Naive thymus-derived CD4-positive, alpha-beta T cell (primary cell): ENCODE measurements around the gene FGF2. TPM values are rescaled to one million over a fixed set of nuclear protein-coding genes. Genes with fewer than 3 reads are reported as not detected.

Experiments
- ATAC-seq: fragments of 150-1000 bp; cut with Tn5 transposase; 2 replicates; pipeline ENCODE4 v1.10.0; 2021; ENCODE audit warnings: mild to moderate bottlenecking, moderate library complexity
- CTCF ChIA-PET: fragments of 350-600 bp; sonication (Branson Sonifier 250); formaldehyde crosslinking; loops from one replicate; lab custom pipeline; 2021; ENCODE audit warnings: antibody characterized with exemption; lab: Charles Lee
- POLR2A ChIA-PET: fragments of 350-600 bp; sonication (Branson Sonifier 250); formaldehyde crosslinking; loops from one replicate; lab custom pipeline; 2021; ENCODE audit warnings: antibody characterized with exemption, inconsistent platforms; lab: Charles Lee
- DNase-seq, 9 donors: peaks; one replicate each; pipeline versions ENCODE4 v3.0.0 to v3.0.0-alpha.2; 2020 to 2022; ENCODE audit warnings: mixed read lengths in 1 of 9
- H3K27ac ChIP-seq: one replicate; pipeline ENCODE4 v1.7.0; 2013; ENCODE audit warnings: mild to moderate bottlenecking, low read depth, low read length, moderate library complexity
- H3K27me3 ChIP-seq, 2 donors: one replicate each; pipeline ENCODE4 v1.7.0; 2013; ENCODE audit warnings: low read length in 2 of 2, mild to moderate bottlenecking in 2 of 2, moderate library complexity in 2 of 2; ENCODE audit not compliant: control insufficient read depth in 2 of 2, insufficient read depth in 2 of 2
- H3K36me3 ChIP-seq, 3 experiments: 1 replicate in 2 of 3; 2 replicates in 1 of 3; pipeline ENCODE4 v1.7.0; 2013; ENCODE audit warnings: low read length in 3 of 3, mild to moderate bottlenecking in 3 of 3, moderate library complexity in 1 of 3; ENCODE audit not compliant: insufficient read depth in 3 of 3, control insufficient read depth in 2 of 3
- H3K4me1 ChIP-seq, 2 donors: one replicate each; pipeline ENCODE4 v1.7.0; 2013; ENCODE audit warnings: low read length in 2 of 2, mild to moderate bottlenecking in 2 of 2, moderate library complexity in 1 of 2; ENCODE audit not compliant: control insufficient read depth in 2 of 2, insufficient read depth in 2 of 2
- H3K4me3 ChIP-seq: 2 replicates; pipeline ENCODE4 v1.7.0; 2013; ENCODE audit warnings: mild to moderate bottlenecking, low read length
- H3K9me3 ChIP-seq, 3 experiments: 1 replicate in 2 of 3; 2 replicates in 1 of 3; pipeline ENCODE4 v1.7.0; 2013; ENCODE audit warnings: low read length in 3 of 3; ENCODE audit not compliant: control insufficient read depth in 2 of 3
- H3K27ac Mint-ChIP-seq, 9 donors: one replicate each; pipeline ENCODE4 v1.8.0; 2020 to 2022; ENCODE audit warnings: mixed read lengths in 9 of 9, mild to moderate bottlenecking in 8 of 9, moderate library complexity in 5 of 9, inconsistent platforms in 2 of 9
- H3K27me3 Mint-ChIP-seq, 5 donors: one replicate each; pipeline ENCODE4 v1.8.0; 2021 to 2022; ENCODE audit warnings: mixed read lengths in 5 of 5, mild to moderate bottlenecking in 1 of 5
- H3K36me3 Mint-ChIP-seq, 5 donors: one replicate each; pipeline ENCODE4 v1.8.0; 2020 to 2022; ENCODE audit warnings: mixed read lengths in 5 of 5, mild to moderate bottlenecking in 3 of 5, inconsistent platforms in 1 of 5
- H3K4me1 Mint-ChIP-seq, 7 donors: one replicate each; pipeline ENCODE4 v1.8.0; 2020 to 2022; ENCODE audit warnings: mixed read lengths in 7 of 7, mild to moderate bottlenecking in 3 of 7, inconsistent platforms in 1 of 7
- H3K4me3 Mint-ChIP-seq, 10 donors: one replicate each; pipeline ENCODE4 v1.8.0; 2020 to 2022; ENCODE audit warnings: mild to moderate bottlenecking in 10 of 10, mixed read lengths in 10 of 10, moderate library complexity in 6 of 10, inconsistent platforms in 2 of 10
- H3K9me3 Mint-ChIP-seq, 11 donors: one replicate each; pipeline ENCODE4 v1.8.0; 2020 to 2022; ENCODE audit warnings: mixed read lengths in 11 of 11, mild to moderate bottlenecking in 4 of 11, inconsistent platforms in 1 of 11, moderate library complexity in 1 of 11
- intact Hi-C, 2 donors: fragments of 100-400 bp; cut with micrococcal nuclease; formaldehyde crosslinking; loops; one replicate each; pipeline ENCODE4 v1.15.1; 2023
- polyA plus RNA-seq, 2 donors: library from polyadenylated mRNA; unstranded; fragments of 300-500 nt; fragmentation: Illumina TruSeq; gene quantifications; one replicate each; pipeline ENCODE4 v1.2.3, GENCODE V29; 2021
- total RNA-seq, 6 experiments: library from RNA in 5 of 6; stranded (reverse) in 5 of 6; gene quantifications; 1 replicate in 5 of 6; 2 replicates in 1 of 6; pipeline ENCODE4 v1.2.3 and lab custom pipeline; 2021 to 2026

FGF2 gene
- total and polyA plus RNA-seq, 7 experiments from 2014 or later: 0.51 TPM; not detected in 6

DNA sequence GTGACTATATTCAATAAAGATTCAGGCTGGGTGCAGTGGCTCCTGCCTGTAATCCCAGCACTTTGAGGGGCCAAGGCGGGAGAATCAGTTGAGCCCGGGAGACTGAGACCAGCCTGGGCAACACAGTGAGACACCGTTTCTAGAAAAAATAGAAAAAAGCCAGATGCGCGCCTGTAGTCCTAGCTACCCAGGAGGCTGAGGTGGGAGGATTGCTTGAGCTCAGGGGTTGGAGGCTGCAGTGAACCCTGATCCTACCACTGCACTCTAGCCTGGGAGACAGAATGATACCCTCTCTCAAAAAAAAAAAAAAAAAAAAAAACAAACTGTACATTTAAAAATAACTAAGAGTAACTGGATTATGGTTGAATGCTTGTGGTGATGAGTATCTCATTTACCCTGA, 94.7 kb downstream of the FGF2 start:
- intact Hi-C loops: loop anchor here (5.0 to 10.0 kb wide), 6 partner anchors 94 to 1791 kb away; partner anchors contain the start of genes ANKRD50 (in 1 of the 2), FGF2 (in 1 of the 2) and IL2 (in 1 of the 2)
- Histone ChIP-seq H3K9me3 (no peaks in the 10 kb centered on the region), H3K4me1 (peaks cover 11 to 12% of the 10 kb centered on the region in 2 donors), H3K36me3 (peaks cover 0 to 8% (median 0%) of the 10 kb centered on the region in 3 experiments), H3K4me3 (no peak overlapping the region), H3K27me3 (no peaks in the 10 kb centered on the region), H3K27ac (no peak overlapping the region)
- DNase-seq (no peak), ATAC-seq (no peak)
- peaks cover 0 to 2% (median 0%) of the 10 kb centered on the region in 11 donors for H3K9me3 Mint-ChIP-seq
- no peaks in the 10 kb centered on the region for H3K27me3 Mint-ChIP-seq
- H3K36me3 Mint-ChIP-seq: peaks cover 0 to 6% (median 0%) of the 10 kb centered on the region in 5 donors
- peak overlapping the region in 7 of 10 donors; percentile 40 to 100 (median 66) for H3K4me3 Mint-ChIP-seq
- ChIA-PET CTCF (interaction anchor here (1.0 to 1.7 kb wide), 2 partner anchors 9 to 163 kb away, joined by 3 to 5 read pairs; no protein-coding TSS in a partner anchor), POLR2A (no interaction called here)
- peaks cover 0 to 23% (median 0%) of the 10 kb centered on the region in 7 donors for H3K4me1 Mint-ChIP-seq
- H3K27ac Mint-ChIP-seq: peak overlapping the region in 1 of 9 donors; percentile 20

DNA sequence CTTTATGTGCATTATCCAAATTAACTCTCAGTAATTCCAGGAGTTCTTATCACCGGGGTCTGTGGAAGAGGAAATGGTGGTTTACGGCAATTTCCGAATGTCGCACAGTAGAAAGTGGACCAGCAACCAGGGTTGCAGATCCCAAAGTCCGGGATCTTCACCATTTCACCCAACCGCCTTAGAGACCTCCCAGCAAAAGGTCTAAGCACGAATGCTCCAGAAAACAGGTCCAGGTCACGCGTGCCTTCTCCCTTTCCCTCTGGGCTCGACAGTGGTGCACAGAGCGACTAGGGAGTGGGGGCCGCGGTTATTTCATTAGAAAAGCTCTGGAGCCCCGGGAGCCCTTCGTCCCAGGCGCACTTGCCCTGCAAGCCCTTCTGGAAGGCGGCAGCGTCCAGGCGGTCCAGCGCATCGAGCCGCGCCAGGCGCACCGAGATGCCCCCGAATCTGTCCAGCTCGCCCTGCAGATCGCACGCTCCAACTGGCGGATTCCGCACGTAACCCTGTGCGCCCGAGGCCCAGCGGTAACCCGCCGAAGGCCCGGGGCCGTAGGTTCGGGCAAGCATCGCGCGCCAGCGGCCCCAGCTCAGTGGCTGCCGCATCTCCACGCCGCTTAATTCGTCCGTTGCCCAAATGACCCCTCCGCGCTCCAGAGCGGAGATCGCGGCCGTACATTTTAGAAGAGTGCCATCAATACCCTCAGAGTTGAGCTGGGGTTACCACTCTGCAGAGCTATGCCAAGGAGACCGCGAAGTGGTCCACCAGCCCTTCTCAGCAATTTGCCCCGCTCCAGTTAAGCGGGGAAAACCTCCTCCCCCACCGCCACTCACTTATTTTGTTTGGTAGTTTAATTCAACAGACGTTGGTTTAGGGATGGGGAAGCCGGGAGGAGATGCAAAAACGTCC, 95.6 kb downstream of the FGF2 start, which contains the start of gene NUDT6:
Gene NUDT6 (minus strand): TSS at position 627 of the 906 bp plus-strand sequence. CDS start 25 bp downstream, at position 602.
- peak in 7 of 9 donors; percentile 11 to 53 (median 31) for DNase-seq
- peaks cover 0 to 30% (median 6%) of the 10 kb centered on the region in 7 donors for H3K4me1 Mint-ChIP-seq
- Histone ChIP-seq H3K27me3 (no peaks in the 10 kb centered on the region), H3K4me3 (peak within 1 kb of the TSS; percentile 97), H3K36me3 (peaks cover 0 to 8% (median 0%) of the 10 kb centered on the region in 3 experiments), H3K4me1 (peaks cover 11 to 12% of the 10 kb centered on the region in 2 donors), H3K27ac (peak within 1 kb of the TSS; percentile 68), H3K9me3 (no peaks in the 10 kb centered on the region)
- peak within 1 kb of the TSS in 6 of 10 donors; percentile 98 to 100 (median 98) for H3K4me3 Mint-ChIP-seq
- H3K27me3 Mint-ChIP-seq: no peaks in the 10 kb centered on the region
- peaks cover 0 to 2% (median 0%) of the 10 kb centered on the region in 11 donors for H3K9me3 Mint-ChIP-seq
- CTCF ChIA-PET: interaction anchor here (1.0 to 1.1 kb wide), 2 partner anchors 8 to 189 kb away, joined by 3 to 4 read pairs; partner anchors contain the start of gene BBS12
- H3K36me3 Mint-ChIP-seq: peaks cover 0 to 6% (median 0%) of the 10 kb centered on the region in 5 donors
- peak within 1 kb of the TSS in 8 of 9 donors; percentile 92 to 98 (median 96) for H3K27ac Mint-ChIP-seq
- POLR2A ChIA-PET: interaction anchor here (3.2 kb wide), 1 partner anchor 190 kb away, joined by 9 read pairs; the partner anchor contains the start of gene BBS12
- intact Hi-C loops: loop anchor here (2.0 to 10.0 kb wide), 14 partner anchors 93 to 1790 kb away; partner anchors contain the start of genes SPRY1 (in 2 of the 2), ANKRD50 (in 1 of the 2), ANXA5 (in 1 of the 2) and BBS7 (in 1 of the 2)
- peak; percentile 56 for ATAC-seq

- H3K9me3 Mint-ChIP-seq: peaks cover 0 to 2% (median 0%) of the 10 kb centered on the region in 11 donors
- POLR2A ChIA-PET: interaction anchor here (3.2 kb wide), 1 partner anchor 191 kb away, joined by 9 read pairs; the partner anchor contains the start of gene BBS12
Observed at GRCh38 chr4:122922877-122923511, 96.4 kb downstream of the FGF2 start.

GRCh38 chr4:122928930-122929329, 102.3 kb downstream of the FGF2 start:
- no peak overlapping the region for H3K4me3 ChIP-seq
- H3K4me1 ChIP-seq: peaks cover 6 to 7% of the 10 kb centered on the region in 2 donors
- DNase-seq: no peak
- H3K27ac Mint-ChIP-seq: no peak overlapping the region
- peaks cover 0 to 23% (median 7%) of the 10 kb centered on the region in 7 donors for H3K4me1 Mint-ChIP-seq
- H3K36me3 Mint-ChIP-seq: peaks cover 1 to 11% (median 9%) of the 10 kb centered on the region in 5 donors
- no peaks in the 10 kb centered on the region for H3K9me3 ChIP-seq
- no peak overlapping the region for H3K4me3 Mint-ChIP-seq
- H3K36me3 ChIP-seq: peaks cover 0 to 25% (median 0%) of the 10 kb centered on the region in 3 experiments
- no peaks in the 10 kb centered on the region for H3K27me3 ChIP-seq
- POLR2A ChIA-PET: no interaction called here
- no peaks in the 10 kb centered on the region for H3K27me3 Mint-ChIP-seq
- ATAC-seq: no peak
- intact Hi-C loops: loop anchor here (10.0 kb wide), 3 partner anchors 474 to 1784 kb away; partner anchors contain the start of gene IL2 (in 1 of the 2)
- CTCF ChIA-PET: interaction anchor here (0.6 to 2.3 kb wide), 2 partner anchors 141 to 171 kb away, joined by 3 to 19 read pairs; no protein-coding TSS in a partner anchor
- no peak overlapping the region for H3K27ac ChIP-seq
- H3K9me3 Mint-ChIP-seq: no peaks in the 10 kb centered on the region

More at GRCh38 chr4:122922877-122923511, 96.4 kb downstream of the FGF2 start:
- peaks cover 0 to 33% (median 7%) of the 10 kb centered on the region in 7 donors for H3K4me1 Mint-ChIP-seq
- no peaks in the 10 kb centered on the region for H3K27me3 Mint-ChIP-seq
- ATAC-seq (peak; percentile 98), DNase-seq (peak; percentile 60 to 87 (median 82))
- peak overlapping the region in 8 of 9 donors; percentile 92 to 98 (median 96) for H3K27ac Mint-ChIP-seq
- peaks cover 0 to 4% (median 0%) of the 10 kb centered on the region in 5 donors for H3K36me3 Mint-ChIP-seq
- Histone ChIP-seq H3K9me3 (no peaks in the 10 kb centered on the region), H3K27ac (peak overlapping the region; percentile 68), H3K36me3 (peaks cover 0 to 8% (median 0%) of the 10 kb centered on the region in 3 experiments), H3K4me3 (peak overlapping the region; percentile 97), H3K27me3 (no peaks in the 10 kb centered on the region), H3K4me1 (peaks cover 11 to 12% of the 10 kb centered on the region in 2 donors)
- peak overlapping the region in 6 of 10 donors; percentile 98 to 100 (median 98) for H3K4me3 Mint-ChIP-seq
- intact Hi-C loops: loop anchor here (1.0 to 10.0 kb wide), 20 partner anchors 8 to 1789 kb away; partner anchors contain the start of genes BBS12 (in 2 of the 2), BLTP1 (in 2 of the 2), SPRY1 (in 2 of the 2) and ANKRD50 (in 1 of the 2)
- CTCF ChIA-PET: interaction anchor here (1.1 kb wide), 1 partner anchor 190 kb away, joined by 4 read pairs; the partner anchor contains the start of gene BBS12

- no peak overlapping the region for H3K4me3 Mint-ChIP-seq
- POLR2A ChIA-PET: interaction anchor here (0.5 kb wide), 1 partner anchor 172 kb away, joined by 3 read pairs; no protein-coding TSS in a partner anchor
- H3K4me3 ChIP-seq: no peak overlapping the region
- H3K9me3 Mint-ChIP-seq: no peaks in the 10 kb centered on the region
- peaks cover 0 to 36% (median 7%) of the 10 kb centered on the region in 7 donors for H3K4me1 Mint-ChIP-seq
- H3K27me3 Mint-ChIP-seq: no peaks in the 10 kb centered on the region
- peaks cover 8 to 26% (median 12%) of the 10 kb centered on the region in 5 donors for H3K36me3 Mint-ChIP-seq
- intact Hi-C loops: loop anchor here (1.0 to 10.0 kb wide), 7 partner anchors 8 to 1030 kb away; a partner anchor contains a TSS
- H3K27ac ChIP-seq: no peak overlapping the region
- H3K27me3 ChIP-seq: no peaks in the 10 kb centered on the region
- CTCF ChIA-PET: interaction anchor here (0.7 to 2.3 kb wide), 6 partner anchors 9 to 1609 kb away, joined by 3 to 19 read pairs (median 3); no protein-coding TSS in a partner anchor
- DNase-seq (peak in 3 of 9 donors; percentile 6 to 17 (median 14)), ATAC-seq (no peak)
- no peaks in the 10 kb centered on the region for H3K4me1 ChIP-seq
- H3K36me3 ChIP-seq: peaks cover 0 to 35% (median 4%) of the 10 kb centered on the region in 3 experiments
- no peak overlapping the region for H3K27ac Mint-ChIP-seq
- no peaks in the 10 kb centered on the region for H3K9me3 ChIP-seq
Observed at GRCh38 chr4:122930862-122931261, 104.2 kb downstream of the FGF2 start.
